ENCODE results near the gene SEMA6D. TPM values are rescaled to one million over a fixed set of nuclear protein-coding genes. Genes with fewer than 3 reads are reported as not detected.

SEMA6D gene
- total and polyA plus RNA-seq, 2 donors (not counting 3 experiments of a cell fraction or from before 2014, with no cell fraction given): 16.3 to 22.5 TPM

- dilution Hi-C loops (cut with MboI; ENCODE audit: extremely low pct_ligation_motif_present, low sequenced_read_pairs) (no loop called here), intact Hi-C loops (cut with micrococcal nuclease) (no loop called here)
- FAIRE-seq: no peak
- Histone ChIP-seq H2AFZ (ENCODE audit: low read depth, low read length) (no peak overlapping the region), H3K36me3 (ENCODE audit: control insufficient read depth in 2 of 2, extremely low read depth in 1 of 2, insufficient read depth in 2 of 2, low read length in 2 of 2) (no peaks in the 10 kb centered on the region), H3K4me1 (ENCODE audit: control insufficient read depth, extremely low read depth, insufficient read depth, low read length) (peaks cover 12% of the 10 kb centered on the region), H4K20me1 (replicated peaks; ENCODE audit: control insufficient read depth, extremely low read depth, insufficient read depth, low read length) (no peaks in the 10 kb centered on the region), H3K79me2 (ENCODE audit: control insufficient read depth, insufficient read depth, low read length) (peaks cover 9% of the 10 kb centered on the region), H3K9ac (replicated peaks; ENCODE audit: extremely low read depth, insufficient read depth, low read length) (no peak overlapping the region), H3K27me3 (ENCODE audit: control insufficient read depth in 2 of 2, insufficient read depth in 2 of 2, low read length in 2 of 2) (no peaks in the 10 kb centered on the region), H3K9me3 (replicated peaks; ENCODE audit: control insufficient read depth, insufficient read depth, low read length) (no peaks in the 10 kb centered on the region), H3K9me1 (replicated peaks; ENCODE audit: control insufficient read depth, extremely low read depth, insufficient read depth, low read length) (no peaks in the 10 kb centered on the region), H3K4me2 (ENCODE audit: insufficient read depth, low read length) (no peak overlapping the region), H3K4me3 (replicated peaks in 1 of 3; ENCODE audit: insufficient read depth in 1 of 3, low read depth in 1 of 3, low read length in 3 of 3) (no peak overlapping the region), H3K27ac (ENCODE audit: insufficient read depth, low read depth, low read length) (no peak overlapping the region)
- ChIA-PET POLR2A (no interaction called here), CTCF (interaction anchor here (1.0 to 1.4 kb wide), 3 partner anchors 13 to 133 kb away, joined by 3 to 4 read pairs (median 3); no protein-coding TSS in a partner anchor)
- no peak for DNase-seq (ENCODE audit: low read depth, low spot score)
- TF ChIP-seq GATA2 (IDR thresholded peaks at IDR 0.05; ENCODE audit: insufficient read depth, insufficient read length, low read depth, low read length): no peak
- TF ChIP-seq MAX (IDR thresholded peaks at IDR 0.05; ENCODE audit: insufficient read depth, insufficient read length): no peak
- no peak for TF ChIP-seq MYC (IDR thresholded peaks at IDR 0.05; ENCODE audit: low read depth, low read length)
- no peak for TF ChIP-seq FOS (IDR thresholded peaks at IDR 0.05; ENCODE audit: borderline replicate concordance, insufficient read depth, low read length)
- TF ChIP-seq POLR2A (IDR thresholded peaks at IDR 0.05; ENCODE audit: low read depth, low read length): no peak
- no peak for TF ChIP-seq EZH2 (IDR thresholded peaks at IDR 0.05; ENCODE audit: borderline replicate concordance, low read depth, low read length, severe bottlenecking)
- no peak for TF ChIP-seq JUN (IDR thresholded peaks at IDR 0.05; ENCODE audit: borderline replicate concordance, insufficient read depth, insufficient read length, low read depth)
- TF ChIP-seq POLR2AphosphoS5 (IDR thresholded peaks at IDR 0.05; ENCODE audit: insufficient read depth, low read depth, low read length): no peak
- TF ChIP-seq CTCF (IDR thresholded peaks at IDR 0.05; ENCODE audit: extremely low read depth in 1 of 2, insufficient read depth in 1 of 2, low read depth in 1 of 2, low read length in 2 of 2): no peak
- BruUV-seq (replicated peaks): no TSS peak
These were observed 7.7 kb downstream of the SEMA6D start for GRCh38 chr15:47725051-47725450.

All from endothelial cell of umbilical vein (primary cell).